ENCODE measurements around the gene ADPRH.

DNA sequence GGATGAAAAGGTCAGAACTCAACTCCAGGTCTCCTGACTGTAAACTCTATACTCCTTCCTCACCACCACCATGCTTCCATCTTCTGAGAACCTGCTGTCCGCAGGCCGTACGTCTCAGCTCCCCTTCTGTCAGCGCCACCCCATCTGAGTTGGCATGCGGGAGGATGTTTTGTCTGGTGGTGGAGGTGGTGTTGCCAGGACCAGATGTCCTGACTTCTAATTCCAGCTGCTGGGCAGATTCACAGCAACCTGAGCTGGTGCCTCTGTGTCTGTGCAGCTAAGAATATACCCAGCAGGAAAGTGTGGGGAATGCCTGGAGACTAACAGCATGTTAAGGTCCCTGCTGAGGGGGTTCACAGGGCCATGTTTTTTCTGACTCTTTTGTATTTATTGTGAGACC is 41.6 kb downstream of the ADPRH start:
- TF ChIP-seq, protein P1, sequence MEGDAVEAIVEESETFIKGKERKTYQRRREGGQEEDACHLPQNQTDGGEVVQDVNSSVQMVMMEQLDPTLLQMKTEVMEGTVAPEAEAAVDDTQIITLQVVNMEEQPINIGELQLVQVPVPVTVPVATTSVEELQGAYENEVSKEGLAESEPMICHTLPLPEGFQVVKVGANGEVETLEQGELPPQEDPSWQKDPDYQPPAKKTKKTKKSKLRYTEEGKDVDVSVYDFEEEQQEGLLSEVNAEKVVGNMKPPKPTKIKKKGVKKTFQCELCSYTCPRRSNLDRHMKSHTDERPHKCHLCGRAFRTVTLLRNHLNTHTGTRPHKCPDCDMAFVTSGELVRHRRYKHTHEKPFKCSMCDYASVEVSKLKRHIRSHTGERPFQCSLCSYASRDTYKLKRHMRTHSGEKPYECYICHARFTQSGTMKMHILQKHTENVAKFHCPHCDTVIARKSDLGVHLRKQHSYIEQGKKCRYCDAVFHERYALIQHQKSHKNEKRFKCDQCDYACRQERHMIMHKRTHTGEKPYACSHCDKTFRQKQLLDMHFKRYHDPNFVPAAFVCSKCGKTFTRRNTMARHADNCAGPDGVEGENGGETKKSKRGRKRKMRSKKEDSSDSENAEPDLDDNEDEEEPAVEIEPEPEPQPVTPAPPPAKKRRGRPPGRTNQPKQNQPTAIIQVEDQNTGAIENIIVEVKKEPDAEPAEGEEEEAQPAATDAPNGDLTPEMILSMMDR (IDR thresholded peaks at IDR 0.05): no peak
- no peak for TF ChIP-seq POLR2A (IDR thresholded peaks at IDR 0.05)
